D721Med (cell line): ENCODE results near the gene BRD8.
"Not testable (repeated sequence)": the region's sequence is repeated elsewhere in the genome, so short reads cannot be mapped to it uniquely, and the experiment has no call there.

Source experiments
- DNase-seq: peaks from one replicate; pipeline ENCODE4 v3.0.0; 2011; ENCODE audit warnings: low spot score; ENCODE audit not compliant: insufficient read length
- FAIRE-seq: peaks from 2 replicates; lab custom pipeline; 2011; peaks lifted over from hg19 to GRCh38; lab: Jason Lieb, UNC
- TF ChIP-seq, protein P1 (sequence below): IDR thresholded peaks from 2 replicates; pipeline ENCODE4 v1.5.1; 2012; ENCODE audit warnings: mild to moderate bottlenecking, control low read depth; ENCODE audit not compliant: insufficient read depth; ENCODE audit errors: missing control alignments

Gene BRD8

DNA sequence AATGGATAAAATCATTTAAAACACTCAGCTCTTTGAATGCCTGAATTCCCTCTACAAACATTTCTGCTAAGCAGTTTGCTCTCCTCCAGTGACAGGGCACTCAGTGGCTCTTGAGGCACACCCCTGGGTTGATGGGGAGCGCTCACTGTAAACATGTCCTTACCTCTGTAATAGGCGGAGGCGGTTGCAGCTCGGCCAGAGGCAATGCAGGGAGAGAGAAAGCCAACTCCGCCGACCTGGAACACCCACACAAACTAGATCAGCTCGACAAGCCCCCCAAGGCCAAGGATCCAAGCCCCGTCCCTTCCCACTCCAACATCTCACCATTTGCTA is 34.4 kb upstream of the BRD8 start:
- DNase-seq (no peak), FAIRE-seq (no peak)
- TF ChIP-seq, protein P1, sequence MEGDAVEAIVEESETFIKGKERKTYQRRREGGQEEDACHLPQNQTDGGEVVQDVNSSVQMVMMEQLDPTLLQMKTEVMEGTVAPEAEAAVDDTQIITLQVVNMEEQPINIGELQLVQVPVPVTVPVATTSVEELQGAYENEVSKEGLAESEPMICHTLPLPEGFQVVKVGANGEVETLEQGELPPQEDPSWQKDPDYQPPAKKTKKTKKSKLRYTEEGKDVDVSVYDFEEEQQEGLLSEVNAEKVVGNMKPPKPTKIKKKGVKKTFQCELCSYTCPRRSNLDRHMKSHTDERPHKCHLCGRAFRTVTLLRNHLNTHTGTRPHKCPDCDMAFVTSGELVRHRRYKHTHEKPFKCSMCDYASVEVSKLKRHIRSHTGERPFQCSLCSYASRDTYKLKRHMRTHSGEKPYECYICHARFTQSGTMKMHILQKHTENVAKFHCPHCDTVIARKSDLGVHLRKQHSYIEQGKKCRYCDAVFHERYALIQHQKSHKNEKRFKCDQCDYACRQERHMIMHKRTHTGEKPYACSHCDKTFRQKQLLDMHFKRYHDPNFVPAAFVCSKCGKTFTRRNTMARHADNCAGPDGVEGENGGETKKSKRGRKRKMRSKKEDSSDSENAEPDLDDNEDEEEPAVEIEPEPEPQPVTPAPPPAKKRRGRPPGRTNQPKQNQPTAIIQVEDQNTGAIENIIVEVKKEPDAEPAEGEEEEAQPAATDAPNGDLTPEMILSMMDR = no peak

DNA sequence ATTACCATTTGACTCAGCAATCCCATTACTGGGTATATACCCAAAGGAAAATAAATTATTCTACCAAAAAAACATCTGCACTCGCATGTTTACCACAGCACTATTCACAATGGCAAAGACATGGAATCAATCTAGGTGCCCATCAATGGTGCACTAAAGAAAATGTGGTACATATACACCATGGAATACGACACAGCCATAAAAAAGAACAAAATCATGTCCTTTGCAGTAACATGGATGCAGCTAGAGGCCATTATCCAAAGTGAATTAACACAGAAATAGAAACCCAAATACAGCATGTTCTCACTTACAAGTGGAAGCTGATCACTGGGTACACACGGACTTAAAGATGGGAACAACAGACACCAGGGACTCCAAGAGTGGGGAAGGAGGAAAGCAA is 32.6 kb upstream of the BRD8 start:
- TF ChIP-seq, protein P1 = no peak
- FAIRE-seq = no peak

DNA sequence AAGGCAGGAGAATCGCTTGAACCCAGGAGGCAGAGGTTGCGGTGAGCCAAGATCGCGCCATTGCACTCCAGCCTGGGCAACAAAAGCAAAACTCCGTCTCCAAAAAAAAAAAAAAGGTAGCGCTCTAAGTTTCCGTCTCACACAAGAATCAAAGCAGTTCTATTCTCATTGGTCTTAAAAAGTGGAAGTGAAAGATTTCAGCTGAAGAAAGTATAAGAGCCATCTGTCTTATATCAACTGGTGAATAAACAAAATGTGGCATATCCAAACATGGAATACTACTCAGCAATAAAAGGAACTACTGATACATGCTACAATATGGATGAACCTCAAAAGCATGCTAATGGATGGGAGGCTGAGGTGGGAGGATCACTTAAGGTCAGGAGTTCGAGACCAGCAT is 15.4 kb upstream of the BRD8 start:
- DNase-seq, FAIRE-seq: not testable (repeated sequence)

More for the DNA sequence above, 32.6 kb upstream of the BRD8 start:
- DNase-seq = no peak

- no peak for FAIRE-seq
- TF ChIP-seq, protein P1 = no peak
- no peak for DNase-seq
These were observed 14.4 kb upstream of the BRD8 start for GRCh38 chr5:138192826-138193225.

GRCh38 chr5:138188626-138189025 is 10.2 kb upstream of the BRD8 start:
- DNase-seq = no peak
- FAIRE-seq = no peak
- TF ChIP-seq, protein P1 = no peak

DNA sequence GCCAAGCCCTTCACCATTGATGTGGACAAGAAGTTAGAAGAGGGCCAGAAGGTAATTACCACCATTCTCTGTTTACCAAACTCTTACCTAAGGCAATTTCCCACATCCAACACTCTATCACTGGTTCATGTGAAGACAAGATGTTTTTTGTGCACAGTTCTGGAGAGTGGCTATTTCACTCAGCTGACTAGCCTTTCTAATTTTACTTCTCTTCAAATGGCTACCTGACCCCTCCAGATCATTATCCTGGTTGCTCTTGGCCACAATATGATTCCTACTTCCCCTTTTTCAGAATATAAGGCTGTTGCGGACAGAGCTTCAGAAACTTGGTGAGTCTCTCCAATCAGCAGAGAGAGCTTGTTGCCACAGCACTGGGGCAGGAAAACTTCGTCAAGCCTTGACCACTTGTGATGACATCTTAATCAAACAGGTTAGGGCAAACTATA is 7.6 kb upstream of the BRD8 start:
- TF ChIP-seq, protein P1 = no peak
- no peak for DNase-seq
- FAIRE-seq = no peak

GRCh38 chr5:138182808-138183207 is 4.4 kb upstream of the BRD8 start:
- no peak for FAIRE-seq
- TF ChIP-seq, protein P1 = no peak

DNA sequence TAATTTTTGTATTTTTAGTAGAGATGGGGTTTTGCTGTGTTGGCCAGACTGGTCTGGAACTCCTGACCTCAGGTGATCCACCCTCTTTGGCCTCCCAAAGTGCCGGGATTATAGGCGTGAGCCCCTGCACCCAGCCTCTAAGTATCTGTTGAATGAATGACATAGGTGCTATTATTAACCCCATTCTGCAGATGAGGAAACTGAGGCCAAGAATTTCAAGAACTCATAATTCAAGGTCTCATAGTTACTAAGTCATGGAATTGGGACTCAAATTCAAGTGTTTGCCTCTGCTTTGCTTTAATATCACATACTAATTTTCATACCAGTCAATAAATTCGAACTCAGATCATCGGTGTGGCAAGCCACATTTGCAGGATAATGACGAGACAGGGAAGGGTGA is 2.4 kb upstream of the BRD8 start:
- TF ChIP-seq, protein P1 = no peak
- FAIRE-seq (no peak), DNase-seq (no peak)

More at GRCh38 chr5:138182808-138183207, 4.4 kb upstream of the BRD8 start:
- DNase-seq = no peak
